ENCODE measurements around the gene ST3GAL4. TPM values are rescaled to one million over a fixed set of nuclear protein-coding genes. Genes with fewer than 3 reads are reported as not detected.

ST3GAL4 gene
- total RNA-seq, 1 donor from 2014 or later, result 26.2 TPM

GRCh38 chr11:126432525-126432924 is 77.0 kb downstream of the ST3GAL4 start:
- intact Hi-C loops (cut with DNase I), result no loop called here
- H3K9me3 ChIP-seq, result no peaks in the 10 kb centered on the region
- DNase-seq, result no peak
- peaks cover 24% of the 10 kb centered on the region for H3K4me1 ChIP-seq
- no peak overlapping the region for H3K4me3 ChIP-seq
- TF ChIP-seq CTCF (IDR thresholded peaks at IDR 0.05), result no peak
- H3K27me3 ChIP-seq (ENCODE audit: low read depth), result no peaks in the 10 kb centered on the region
- ATAC-seq, result peak in 1 of 2 donors; percentile 13
- H3K27ac ChIP-seq, result peak overlapping the region; percentile 62
- H3K36me3 ChIP-seq, result no peaks in the 10 kb centered on the region

- no peak overlapping the region for H3K4me3 ChIP-seq
- ATAC-seq (no peak), DNase-seq (no peak)
- no peaks in the 10 kb centered on the region for H3K36me3 ChIP-seq
- no peak overlapping the region for H3K27ac ChIP-seq
- intact Hi-C loops (cut with DNase I), result no loop called here
- no peak for TF ChIP-seq CTCF (IDR thresholded peaks at IDR 0.05)
- H3K9me3 ChIP-seq, result no peaks in the 10 kb centered on the region
- no peaks in the 10 kb centered on the region for H3K27me3 ChIP-seq (ENCODE audit: low read depth)
- H3K4me1 ChIP-seq, result peaks cover 18% of the 10 kb centered on the region
Measured at GRCh38 chr11:126433244-126433846, 77.9 kb downstream of the ST3GAL4 start.

- Histone ChIP-seq H3K27ac (no peak overlapping the region), H3K36me3 (no peaks in the 10 kb centered on the region), H3K4me3 (no peak overlapping the region), H3K4me1 (peaks cover 18% of the 10 kb centered on the region), H3K27me3 (ENCODE audit: low read depth) (no peaks in the 10 kb centered on the region), H3K9me3 (no peaks in the 10 kb centered on the region)
- no peak for TF ChIP-seq CTCF (IDR thresholded peaks at IDR 0.05)
- DNase-seq, result no peak
- intact Hi-C loops (cut with DNase I), result no loop called here
- no peak for ATAC-seq
Measured at GRCh38 chr11:126433989-126434949, 78.8 kb downstream of the ST3GAL4 start.

- intact Hi-C loops (cut with DNase I), result no loop called here
Measured at GRCh38 chr11:126434950-126435335, 79.5 kb downstream of the ST3GAL4 start.

More at GRCh38 chr11:126434950-126435335, 79.5 kb downstream of the ST3GAL4 start:
- DNase-seq, result no peak
- Histone ChIP-seq H3K4me3 (no peak overlapping the region), H3K27me3 (ENCODE audit: low read depth) (no peaks in the 10 kb centered on the region), H3K27ac (no peak overlapping the region), H3K4me1 (peaks cover 18% of the 10 kb centered on the region), H3K36me3 (no peaks in the 10 kb centered on the region), H3K9me3 (no peaks in the 10 kb centered on the region)
- ATAC-seq, result no peak
- TF ChIP-seq CTCF (IDR thresholded peaks at IDR 0.05), result no peak
